GM12878 (cell line): Measurements from ENCODE around the gene TRPV6. TPM values are rescaled to one million over a fixed set of nuclear protein-coding genes. Genes with fewer than 3 reads are reported as not detected.

Experiments
- ATAC-seq: fragments of 200-7000 bp; cut with Tn5 transposase; 3 replicates; pipeline ENCODE4 v1.9.1; 2020; ENCODE audit warnings: mild to moderate bottlenecking, moderate library complexity
- BruUV-seq: library from RNA; stranded (reverse); fragments of 400-500 nt; replicated peaks from 2 replicates; lab custom pipeline; 2021; lab: Mats Ljungman, UMichigan
- CTCF ChIA-PET: fragments of 300-600 bp; sonication (Branson Sonifier 250); formaldehyde crosslinking; extraction: SDS; loops from one replicate; lab custom pipeline; 2021; ENCODE audit warnings: inconsistent platforms; lab: Yijun Ruan, JAX
- POLR2A ChIA-PET: fragments of 350-600 bp; formaldehyde crosslinking; extraction: SDS; loops from one replicate; lab custom pipeline; 2021; ENCODE audit warnings: inconsistent platforms; lab: Charles Lee
- RAD21 ChIA-PET: fragments of 300-600 bp; sonication (Branson Sonifier 250); formaldehyde crosslinking; loops from one replicate; lab custom pipeline; 2023; ENCODE audit warnings: antibody characterized with exemption; ENCODE audit not compliant: unreplicated experiment; lab: Charles Lee
- SMC1A ChIA-PET: fragments of 300-600 bp; sonication (Branson Sonifier 250); formaldehyde crosslinking; loops from one replicate; lab custom pipeline; 2023; ENCODE audit not compliant: unreplicated experiment, uncharacterized antibody; lab: Charles Lee
- DNase-seq: peaks from one replicate; pipeline ENCODE4 v3.0.0-alpha.2; 2011; ENCODE audit warnings: low read depth, low spot score
- FAIRE-seq: peaks from 3 replicates; lab custom pipeline; 2011; peaks lifted over from hg19 to GRCh38; lab: Jason Lieb, UNC
- H2AFZ ChIP-seq: 2 replicates; pipeline ENCODE4 v1.6.0; 2011; ENCODE audit warnings: low read depth, low read length, control low read depth; ENCODE audit not compliant: control insufficient read depth
- H3K27ac ChIP-seq: 2 replicates; pipeline ENCODE4 v1.5.1; 2011; ENCODE audit warnings: control low read depth; ENCODE audit not compliant: control insufficient read depth, insufficient read depth
- H3K27me3 ChIP-seq, 2 experiments: replicated peaks in 1 of 2; 2 replicates each; pipeline versions ENCODE4 v1.6.0 to v1.6.1; 2011; ENCODE audit warnings: low read length in 1 of 2; ENCODE audit not compliant: control insufficient read depth in 2 of 2, insufficient read depth in 2 of 2
- H3K36me3 ChIP-seq, 2 experiments: 2 replicates each; pipeline ENCODE4 v1.5.1; 2011; ENCODE audit warnings: low read length in 1 of 2; ENCODE audit not compliant: control insufficient read depth in 2 of 2, insufficient read depth in 2 of 2
- H3K4me1 ChIP-seq: 2 replicates; pipeline ENCODE4 v1.6.1; 2011; ENCODE audit warnings: mild to moderate bottlenecking, low read length, moderate library complexity, mixed read lengths; ENCODE audit not compliant: control insufficient read depth, insufficient read depth
- H3K4me2 ChIP-seq: 2 replicates; pipeline ENCODE4 v1.6.0; 2011; ENCODE audit warnings: control low read depth; ENCODE audit not compliant: control insufficient read depth, insufficient read depth
- H3K4me3 ChIP-seq: fragments of 200-600 bp; sonication (generic); 2 replicates; pipeline ENCODE4 v1.5.1; 2016
- H3K79me2 ChIP-seq: 2 replicates; pipeline ENCODE4 v1.6.0; 2011; ENCODE audit warnings: low read length; ENCODE audit not compliant: control insufficient read depth, insufficient read depth
- H3K9ac ChIP-seq: 2 replicates; pipeline ENCODE4 v1.8.0; 2011; ENCODE audit warnings: low read length, control low read depth, mixed read lengths; ENCODE audit not compliant: control insufficient read depth, insufficient read depth
- H3K9me3 ChIP-seq: replicated peaks from 3 replicates; pipeline ENCODE4 v1.5.1; 2011; ENCODE audit warnings: mild to moderate bottlenecking, low read length; ENCODE audit not compliant: control insufficient read depth, insufficient read depth
- H4K20me1 ChIP-seq: 2 replicates; pipeline ENCODE4 v1.6.0; 2011; ENCODE audit not compliant: control insufficient read depth, insufficient read depth
- MTA2 ChIP-seq: fragments of 450-650 bp; IDR thresholded peaks from 2 replicates; pipeline ENCODE4 v1.6.1; 2016; ENCODE audit warnings: low read depth, mild to moderate bottlenecking, moderate library complexity
- POLR2AphosphoS2 ChIP-seq: IDR thresholded peaks from 2 replicates; pipeline ENCODE4 v1.6.1; 2011; ENCODE audit warnings: low read depth, mild to moderate bottlenecking, low read length, improper control_type of control experiment, moderate library complexity
- ZBED1 ChIP-seq: IDR thresholded peaks from 2 replicates; pipeline ENCODE4 v1.6.1; 2016; ENCODE audit warnings: borderline replicate concordance
- ZNF384 ChIP-seq: IDR thresholded peaks from 2 replicates; pipeline ENCODE4 v1.6.1; 2012; ENCODE audit warnings: low read depth, mild to moderate bottlenecking, low read length, improper control_type of control experiment, borderline replicate concordance
- WGBS: methylation state at CpG from one replicate; pipeline ENCODE4 v1.1.6; 2016; ENCODE audit warnings: low lambda C conversion rate; ENCODE audit not compliant: insufficient replicate concordance, insufficient coverage; ENCODE audit errors: missing lambda C conversion rate; 5-methylcytosine and 5-hydroxymethylcytosine counted together
- in situ Hi-C: fragments of 300-500 bp; cut with MboI; formaldehyde crosslinking; loops from 9 replicates; pipeline ENCODE4 v1.14.3; 2018; ENCODE audit warnings: mixed read lengths
- intact Hi-C: fragments of 100-400 bp; cut with micrococcal nuclease; formaldehyde crosslinking; loops from one replicate; pipeline ENCODE4 v1.14.2; 2022; ENCODE audit not compliant: unreplicated experiment
- polyA plus RNA-seq, 11 experiments: library from polyadenylated mRNA; depleted of rRNA in 4 of 11; unstranded in 6 of 11; stranded (reverse) in 5 of 11; fragments of >200 nt; fragmentation: Nextera tagmentation in 4 of 11; fragmentation: Illumina TruSeq in 1 of 11; extraction: Ambion mirVana in 4 of 11; extraction: Trizol in 1 of 11; gene quantifications; 1 replicate in 1 of 11; 2 replicates in 10 of 11; pipeline versions ENCODE4 v1.2.1 to v1.2.3, GENCODE V29; 2011 to 2016; ENCODE audit warnings: inconsistent platforms in 2 of 11, missing spikeins in 2 of 11, low read depth in 1 of 11
- total RNA-seq, 4 experiments: library from RNA; depleted of rRNA in 3 of 4; stranded (reverse); fragments of >200 nt in 3 of 4; fragmentation: Illumina TruSeq in 1 of 4; extraction: Trizol in 1 of 4; gene quantifications; 2 replicates each; pipeline versions ENCODE4 v1.2.1 to v1.2.3, GENCODE V29; 2013 to 2021
- TF ChIP-seq, protein P1 (sequence below): IDR thresholded peaks from 2 replicates; pipeline ENCODE4 v1.6.1; 2011; ENCODE audit warnings: borderline replicate concordance, low read depth, mild to moderate bottlenecking, moderate library complexity, low read length; ENCODE audit not compliant: insufficient read depth, poor library complexity, severe bottlenecking

The TRPV6 gene
- total and polyA plus RNA-seq, 10 of the 15 experiments (the other 5 are each of a cell fraction or from before 2014, with no cell fraction given), result not detected

GRCh38 chr7:142916508-142916907 is 31.0 kb upstream of the TRPV6 start:
- SMC1A ChIA-PET, result no interaction called here
- ATAC-seq, result no peak
- WGBS, result 0% methylated on average over 2 of the region's 2 CpGs
- BruUV-seq, result no TSS peak
- H2AFZ ChIP-seq, result no peak overlapping the region
- no peaks in the 10 kb centered on the region for H4K20me1 ChIP-seq
- H3K4me3 ChIP-seq, result no peak overlapping the region
- H3K9me3 ChIP-seq, result no peaks in the 10 kb centered on the region
- TF ChIP-seq, protein P1, sequence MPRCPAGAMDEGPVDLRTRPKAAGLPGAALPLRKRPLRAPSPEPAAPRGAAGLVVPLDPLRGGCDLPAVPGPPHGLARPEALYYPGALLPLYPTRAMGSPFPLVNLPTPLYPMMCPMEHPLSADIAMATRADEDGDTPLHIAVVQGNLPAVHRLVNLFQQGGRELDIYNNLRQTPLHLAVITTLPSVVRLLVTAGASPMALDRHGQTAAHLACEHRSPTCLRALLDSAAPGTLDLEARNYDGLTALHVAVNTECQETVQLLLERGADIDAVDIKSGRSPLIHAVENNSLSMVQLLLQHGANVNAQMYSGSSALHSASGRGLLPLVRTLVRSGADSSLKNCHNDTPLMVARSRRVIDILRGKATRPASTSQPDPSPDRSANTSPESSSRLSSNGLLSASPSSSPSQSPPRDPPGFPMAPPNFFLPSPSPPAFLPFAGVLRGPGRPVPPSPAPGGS, result no peak
- TF ChIP-seq ZBED1 (no peak), POLR2AphosphoS2 (no peak), ZNF384 (no peak)
- TF ChIP-seq, all 136 proteins: peak for 0
- FAIRE-seq (no peak), DNase-seq (no peak)
- POLR2A ChIA-PET, result interaction anchor here (0.7 to 0.8 kb wide), 2 partner anchors 30 to 240 kb away, joined by 3 to 5 read pairs; no protein-coding TSS in a partner anchor
- Histone ChIP-seq H3K4me1 (no peaks in the 10 kb centered on the region), H3K27ac (no peak overlapping the region), H3K27me3 (peaks cover 0 to 3% of the 10 kb centered on the region in 2 experiments; a peak in 2 of 4 replicates), H3K79me2 (no peaks in the 10 kb centered on the region), H3K36me3 (no peaks in the 10 kb centered on the region), H3K9ac (no peak overlapping the region), H3K4me2 (no peak overlapping the region)
- RAD21 ChIA-PET, result no interaction called here
- CTCF ChIA-PET, result interaction anchor here (0.6 to 1.0 kb wide), 2 partner anchors 20 to 87 kb away, joined by 3 read pairs; no protein-coding TSS in a partner anchor
- in situ Hi-C loops (no loop called here), intact Hi-C loops (no loop called here)

DNA sequence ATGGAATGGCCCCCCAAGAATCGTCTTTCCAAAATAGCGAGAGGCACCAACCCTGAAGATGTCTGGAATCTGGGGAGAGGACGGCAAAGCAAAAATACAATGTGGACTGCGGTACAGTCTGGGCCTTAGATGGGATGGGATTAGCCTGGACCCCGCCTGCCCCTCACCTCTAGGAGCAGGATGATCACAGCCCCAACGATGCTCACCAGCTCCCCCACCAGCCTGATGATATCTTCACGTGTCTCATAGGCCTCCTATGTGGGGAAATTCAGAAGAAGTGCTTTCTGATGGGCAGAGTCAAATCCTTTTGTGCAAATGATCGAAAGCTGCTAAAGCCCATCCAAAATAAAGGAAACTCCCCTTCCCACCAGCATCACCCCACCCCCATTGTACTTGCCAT is 29.8 kb upstream of the TRPV6 start:
- ChIA-PET POLR2A (no interaction called here), SMC1A (no interaction called here), RAD21 (no interaction called here), CTCF (interaction anchor here (1.0 to 1.7 kb wide), 3 partner anchors 9 to 88 kb away, joined by 3 to 5 read pairs (median 3); no protein-coding TSS in a partner anchor)
- 48% methylated on average over 8 of the region's 8 CpGs for WGBS
- intact Hi-C loops (no loop called here), in situ Hi-C loops (no loop called here)
- Histone ChIP-seq H3K27me3 (peaks cover 0 to 5% of the 10 kb centered on the region in 2 experiments; a peak in 3 of 4 replicates), H3K27ac (no peak overlapping the region), H3K9me3 (no peaks in the 10 kb centered on the region), H3K4me1 (no peaks in the 10 kb centered on the region), H3K4me3 (no peak overlapping the region), H4K20me1 (no peaks in the 10 kb centered on the region), H3K9ac (no peak overlapping the region), H2AFZ (no peak overlapping the region), H3K36me3 (no peaks in the 10 kb centered on the region), H3K79me2 (no peaks in the 10 kb centered on the region), H3K4me2 (no peak overlapping the region)
- no TSS peak for BruUV-seq
- no peak for TF ChIP-seq MTA2
- no peak for ATAC-seq
- no peak for DNase-seq
- no peak for FAIRE-seq
